ES-I3 (cell line): ENCODE results near the gene KRTAP10-7.
"Not testable (repeated sequence)": the region's sequence is repeated elsewhere in the genome, so short reads cannot be mapped to it uniquely, and the experiment has no call there.

Experiments used
- H3K36me3 ChIP-seq: 2 replicates; pipeline ENCODE4 v1.6.1; 2013; ENCODE audit warnings: mild to moderate bottlenecking, low read length, control low read depth, moderate library complexity; ENCODE audit not compliant: insufficient read depth
- H3K4me1 ChIP-seq: 2 replicates; pipeline ENCODE4 v1.6.1; 2013; ENCODE audit warnings: mild to moderate bottlenecking, control low read depth, low read length; ENCODE audit not compliant: insufficient read depth
- H3K9ac ChIP-seq: 2 replicates; pipeline ENCODE4 v1.6.1; 2013; ENCODE audit warnings: low read depth, mild to moderate bottlenecking, low read length, moderate library complexity
- H3K9me3 ChIP-seq: 2 replicates; pipeline ENCODE4 v1.6.1; 2013; ENCODE audit warnings: mild to moderate bottlenecking, low read length, moderate library complexity; ENCODE audit not compliant: control insufficient read depth, insufficient read depth

The KRTAP10-7 gene

GRCh38 chr21:44603911-44604310 is 3.5 kb downstream of the KRTAP10-7 start:
- H3K4me1 ChIP-seq = no peaks in the 10 kb centered on the region
- H3K9ac ChIP-seq = no peak overlapping the region
- H3K36me3 ChIP-seq = no peaks in the 10 kb centered on the region
- H3K9me3 ChIP-seq = no peaks in the 10 kb centered on the region

GRCh38 chr21:44606495-44606894 is 6.1 kb downstream of the KRTAP10-7 start:
- Histone ChIP-seq H3K9me3 (peaks cover 5% of the 10 kb centered on the region; the same call in 1 of the 2 replicates), H3K36me3 (no peaks in the 10 kb centered on the region), H3K9ac (no peak overlapping the region), H3K4me1 (no peaks in the 10 kb centered on the region)

- Histone ChIP-seq H3K4me1 (no peaks in the 10 kb centered on the region), H3K36me3 (no peaks in the 10 kb centered on the region), H3K9me3 (peaks cover 5% of the 10 kb centered on the region; the same call in 1 of the 2 replicates), H3K9ac (no peak overlapping the region)
Measured at GRCh38 chr21:44609193-44609592, 8.8 kb downstream of the KRTAP10-7 start.

- H3K36me3 ChIP-seq, H3K9ac ChIP-seq, H3K4me1 ChIP-seq, H3K9me3 ChIP-seq: not testable (repeated sequence)
Measured at GRCh38 chr21:44610157-44610843, 9.9 kb downstream of the KRTAP10-7 start.

GRCh38 chr21:44611551-44611950 is 11.2 kb downstream of the KRTAP10-7 start:
- Histone ChIP-seq H3K9me3 (peaks cover 5% of the 10 kb centered on the region; the same call in 1 of the 2 replicates), H3K4me1 (no peaks in the 10 kb centered on the region), H3K9ac (no peak overlapping the region), H3K36me3 (no peaks in the 10 kb centered on the region)

- H3K9ac ChIP-seq = no peak within 1 kb of the TSS
- no peaks in the 10 kb centered on the region for H3K36me3 ChIP-seq
- H3K9me3 ChIP-seq = peaks cover 5% of the 10 kb centered on the region; the same call in 1 of the 2 replicates
Measured at GRCh38 chr21:44612029-44612486, 11.7 kb downstream of the KRTAP10-7 start, which contains the start of gene KRTAP10-8. TSS of gene KRTAP10-8 (plus strand) at chr21:44612079. CDS start at chr21:44612101, 22 bp downstream.

GRCh38 chr21:44612669-44613229 is 12.4 kb downstream of the KRTAP10-7 start:
- H3K9me3 ChIP-seq = peaks cover 5% of the 10 kb centered on the region; the same call in 1 of the 2 replicates
- H3K4me1 ChIP-seq = no peaks in the 10 kb centered on the region
- H3K9ac ChIP-seq = no peak overlapping the region
- no peaks in the 10 kb centered on the region for H3K36me3 ChIP-seq

More at GRCh38 chr21:44612029-44612486, 11.7 kb downstream of the KRTAP10-7 start, which contains the start of gene KRTAP10-8:
- H3K4me1 ChIP-seq = no peaks in the 10 kb centered on the region

- no peaks in the 10 kb centered on the region for H3K4me1 ChIP-seq
- no peaks in the 10 kb centered on the region for H3K36me3 ChIP-seq
- peaks cover 5% of the 10 kb centered on the region; the same call in 1 of the 2 replicates for H3K9me3 ChIP-seq
- no peak overlapping the region for H3K9ac ChIP-seq
Measured at GRCh38 chr21:44613386-44614155, 13.2 kb downstream of the KRTAP10-7 start.

- peaks cover 4% of the 10 kb centered on the region; the same call in 1 of the 2 replicates for H3K9me3 ChIP-seq
- no peak overlapping the region for H3K9ac ChIP-seq
- no peaks in the 10 kb centered on the region for H3K4me1 ChIP-seq
- H3K36me3 ChIP-seq = no peaks in the 10 kb centered on the region
Measured at GRCh38 chr21:44614161-44614631, 13.8 kb downstream of the KRTAP10-7 start.

GRCh38 chr21:44614961-44615391 is 14.6 kb downstream of the KRTAP10-7 start:
- peaks cover 4% of the 10 kb centered on the region for H3K9me3 ChIP-seq
- no peaks in the 10 kb centered on the region for H3K4me1 ChIP-seq
- H3K9ac ChIP-seq = no peak overlapping the region
- H3K36me3 ChIP-seq = no peaks in the 10 kb centered on the region

- H3K36me3 ChIP-seq = no peaks in the 10 kb centered on the region
- H3K9me3 ChIP-seq = peaks cover 5% of the 10 kb centered on the region
- no peaks in the 10 kb centered on the region for H3K4me1 ChIP-seq
- no peak overlapping the region for H3K9ac ChIP-seq
Measured at GRCh38 chr21:44615466-44615865, 15.1 kb downstream of the KRTAP10-7 start.

GRCh38 chr21:44615911-44616590 is 15.7 kb downstream of the KRTAP10-7 start:
- no peak overlapping the region for H3K9ac ChIP-seq
- H3K9me3 ChIP-seq = peaks cover 5% of the 10 kb centered on the region
- no peaks in the 10 kb centered on the region for H3K36me3 ChIP-seq
- H3K4me1 ChIP-seq = no peaks in the 10 kb centered on the region

GRCh38 chr21:44616591-44616926 is 16.2 kb downstream of the KRTAP10-7 start:
- H3K4me1 ChIP-seq = no peaks in the 10 kb centered on the region
- H3K36me3 ChIP-seq = no peaks in the 10 kb centered on the region
- H3K9ac ChIP-seq = no peak overlapping the region
- H3K9me3 ChIP-seq = peaks cover 5% of the 10 kb centered on the region

GRCh38 chr21:44617071-44617501 is 16.7 kb downstream of the KRTAP10-7 start:
- no peaks in the 10 kb centered on the region for H3K36me3 ChIP-seq
- no peaks in the 10 kb centered on the region for H3K4me1 ChIP-seq
- peaks cover 7% of the 10 kb centered on the region for H3K9me3 ChIP-seq
- H3K9ac ChIP-seq = no peak overlapping the region
